Loucy (cell line): ENCODE results near the gene TLDC2.

Experiments
- H2AFZ ChIP-seq: fragments of 200-600 bp; sonication (generic); 2 replicates; pipeline ENCODE4 v1.6.0; 2016; ENCODE audit warnings: antibody characterized with exemption, mild to moderate bottlenecking, low read length, moderate library complexity
- H3F3A ChIP-seq: fragments of 200-600 bp; 2 replicates; pipeline ENCODE4 v1.6.0; 2016; ENCODE audit warnings: antibody characterized with exemption, low read depth, mild to moderate bottlenecking
- H3K27me3 ChIP-seq: fragments of 200-600 bp; sonication (generic); 2 replicates; pipeline ENCODE4 v1.6.1; 2014; ENCODE audit warnings: low read length, mild to moderate bottlenecking; ENCODE audit not compliant: insufficient read depth, poor library complexity, severe bottlenecking
- H3K36me3 ChIP-seq: fragments of 200-600 bp; sonication (generic); 2 replicates; pipeline ENCODE4 v1.6.1; 2016; ENCODE audit warnings: low read length; ENCODE audit not compliant: insufficient read depth
- H3K4me1 ChIP-seq: fragments of 200-600 bp; sonication (generic); 2 replicates; pipeline ENCODE4 v1.5.1; 2014; ENCODE audit warnings: low read length, mild to moderate bottlenecking; ENCODE audit not compliant: insufficient read depth, poor library complexity, severe bottlenecking
- H3K4me2 ChIP-seq: fragments of 200-600 bp; sonication (generic); 2 replicates; pipeline ENCODE4 v1.6.0; 2014; ENCODE audit warnings: antibody characterized with exemption, low read length, low read depth, mild to moderate bottlenecking; ENCODE audit not compliant: poor library complexity, severe bottlenecking
- H3K4me3 ChIP-seq: fragments of 200-600 bp; sonication (generic); 2 replicates; pipeline ENCODE4 v1.5.1; 2014; ENCODE audit warnings: low read length, mild to moderate bottlenecking, mixed read lengths; ENCODE audit not compliant: poor library complexity, severe bottlenecking
- H3K79me2 ChIP-seq: fragments of 200-600 bp; sonication (generic); 2 replicates; pipeline ENCODE4 v1.6.1; 2014; ENCODE audit warnings: low read length; ENCODE audit not compliant: insufficient read depth
- H3K9ac ChIP-seq: fragments of 200-600 bp; sonication (generic); 2 replicates; pipeline ENCODE4 v1.6.0; 2014; ENCODE audit warnings: mild to moderate bottlenecking, low read depth, low read length, moderate library complexity; ENCODE audit not compliant: poor library complexity, severe bottlenecking
- H3K9me2 ChIP-seq: fragments of 200-600 bp; sonication (generic); replicated peaks from 2 replicates; pipeline ENCODE4 v1.6.1; 2016; ENCODE audit warnings: low read depth, low read length, mixed read lengths
- H3K9me3 ChIP-seq: fragments of 200-600 bp; sonication (generic); 2 replicates; pipeline ENCODE4 v1.6.1; 2014; ENCODE audit warnings: mild to moderate bottlenecking, antibody characterized with exemption, low read length, low read depth; ENCODE audit not compliant: insufficient read depth
- H4K20me1 ChIP-seq: fragments of 200-600 bp; sonication (generic); 2 replicates; pipeline ENCODE4 v1.6.0; 2014; ENCODE audit warnings: antibody characterized with exemption, low read length, mild to moderate bottlenecking; ENCODE audit not compliant: insufficient read depth, poor library complexity, severe bottlenecking
- CTCF ChIP-seq: fragments of 200-600 bp; sonication (generic); conservative IDR thresholded peaks from 2 replicates; pipeline ENCODE4 v1.5.1; 2014; ENCODE audit warnings: mild to moderate bottlenecking, antibody characterized with exemption, low read length
- EZH2phosphoT487 ChIP-seq: fragments of 200-600 bp; IDR thresholded peaks from 2 replicates; pipeline ENCODE4 v1.6.1; 2018; ENCODE audit warnings: antibody characterized with exemption, mild to moderate bottlenecking, moderate library complexity, borderline replicate concordance

The TLDC2 gene

GRCh38 chr20:36856195-36856594 is 19.7 kb upstream of the TLDC2 start:
- no peaks in the 10 kb centered on the region for H3K27me3 ChIP-seq
- H3K9me3 ChIP-seq = no peaks in the 10 kb centered on the region
- H3K79me2 ChIP-seq = peaks cover 16% of the 10 kb centered on the region; the same call in 1 of the 2 replicates
- H3K4me3 ChIP-seq = no peak overlapping the region
- 0 out of 2 replicates have a peak, but pooled peaks cover 6% of the 10 kb centered on the region for H3F3A ChIP-seq
- no peak overlapping the region for H3K9ac ChIP-seq
- H3K36me3 ChIP-seq = no peaks in the 10 kb centered on the region
- H2AFZ ChIP-seq = no peak overlapping the region
- H4K20me1 ChIP-seq = peaks cover 20% of the 10 kb centered on the region
- H3K9me2 ChIP-seq = no peaks in the 10 kb centered on the region
- TF ChIP-seq EZH2phosphoT487 = no peak
- no peak for TF ChIP-seq CTCF
- peak overlapping the region; percentile 29 for H3K4me2 ChIP-seq
- peaks cover 31% of the 10 kb centered on the region for H3K4me1 ChIP-seq

GRCh38 chr20:36856691-36857635 is 19.0 kb upstream of the TLDC2 start:
- Histone ChIP-seq H3F3A (0 out of 2 replicates have a peak, but pooled peaks cover 6% of the 10 kb centered on the region), H3K27me3 (no peaks in the 10 kb centered on the region), H3K9me2 (no peaks in the 10 kb centered on the region), H3K79me2 (peaks cover 24% of the 10 kb centered on the region; the same call in 1 of the 2 replicates), H2AFZ (no peak overlapping the region), H3K4me1 (peaks cover 39% of the 10 kb centered on the region), H3K4me2 (peak overlapping the region; percentile 29), H3K36me3 (no peaks in the 10 kb centered on the region), H4K20me1 (peaks cover 21% of the 10 kb centered on the region), H3K9ac (no peak overlapping the region), H3K9me3 (no peaks in the 10 kb centered on the region), H3K4me3 (no peak overlapping the region)
- no peak for TF ChIP-seq EZH2phosphoT487
- TF ChIP-seq CTCF = no peak

GRCh38 chr20:36859282-36859555 is 16.7 kb upstream of the TLDC2 start:
- H3K9me2 ChIP-seq = no peaks in the 10 kb centered on the region
- no peaks in the 10 kb centered on the region for H3K9me3 ChIP-seq
- H2AFZ ChIP-seq = no peak overlapping the region
- H3K36me3 ChIP-seq = no peaks in the 10 kb centered on the region
- peaks cover 21% of the 10 kb centered on the region for H4K20me1 ChIP-seq
- TF ChIP-seq CTCF (no peak), EZH2phosphoT487 (no peak)
- H3K4me3 ChIP-seq = no peak overlapping the region
- H3K9ac ChIP-seq = peak overlapping the region; percentile 63
- H3K79me2 ChIP-seq = peaks cover 30% of the 10 kb centered on the region; the same call in 1 of the 2 replicates
- no peaks in the 10 kb centered on the region for H3K27me3 ChIP-seq
- 0 out of 2 replicates have a peak, but pooled peaks cover 6% of the 10 kb centered on the region for H3F3A ChIP-seq
- H3K4me2 ChIP-seq = peak overlapping the region; percentile 91
- H3K4me1 ChIP-seq = peaks cover 44% of the 10 kb centered on the region
